GM18951 (cell line): ENCODE data around the gene DCTN4.
A peak's percentile ranks its signal among the peaks of the same experiment; 100 is the strongest.

Experiments used
- POLR2A ChIP-seq: IDR thresholded peaks from 4 replicates; pipeline ENCODE4 v1.6.1; 2011; ENCODE audit warnings: mild to moderate bottlenecking; ENCODE audit not compliant: insufficient read length, insufficient read depth; ENCODE audit errors: extremely low read depth
- in situ Hi-C: fragments of 300-500 bp; cut with MboI; formaldehyde crosslinking; loops from one replicate; pipeline ENCODE4 v1.12.0; 2022; ENCODE audit warnings: low sequenced_read_pairs, mixed read lengths, inconsistent platforms; ENCODE audit not compliant: unreplicated experiment

DCTN4 gene

GRCh38 chr5:150740992-150741391, 17.8 kb downstream of the DCTN4 start:
- TF ChIP-seq POLR2A: no peak
- in situ Hi-C loops: no loop called here

DNA sequence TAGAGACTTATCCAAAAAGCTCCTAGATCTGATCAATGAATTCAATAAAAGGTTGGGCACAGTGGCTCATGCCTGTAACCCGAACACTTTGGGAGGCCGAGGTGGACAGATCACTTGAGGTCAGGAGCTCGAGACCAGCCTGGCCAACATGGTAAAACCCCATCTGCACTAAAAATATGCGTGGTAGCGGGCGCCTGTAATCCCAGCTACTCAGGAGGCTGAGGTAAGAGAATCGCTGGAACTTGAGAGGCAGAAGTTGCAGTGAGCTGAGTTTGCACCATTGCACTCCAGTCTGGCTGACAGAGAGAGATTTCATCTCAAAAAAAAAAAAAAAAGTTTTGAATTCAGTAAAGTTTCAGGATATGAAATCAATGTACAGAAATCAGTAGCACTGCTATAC, 20.0 kb downstream of the DCTN4 start:
- TF ChIP-seq POLR2A: no peak
- in situ Hi-C loops: no loop called here

DNA sequence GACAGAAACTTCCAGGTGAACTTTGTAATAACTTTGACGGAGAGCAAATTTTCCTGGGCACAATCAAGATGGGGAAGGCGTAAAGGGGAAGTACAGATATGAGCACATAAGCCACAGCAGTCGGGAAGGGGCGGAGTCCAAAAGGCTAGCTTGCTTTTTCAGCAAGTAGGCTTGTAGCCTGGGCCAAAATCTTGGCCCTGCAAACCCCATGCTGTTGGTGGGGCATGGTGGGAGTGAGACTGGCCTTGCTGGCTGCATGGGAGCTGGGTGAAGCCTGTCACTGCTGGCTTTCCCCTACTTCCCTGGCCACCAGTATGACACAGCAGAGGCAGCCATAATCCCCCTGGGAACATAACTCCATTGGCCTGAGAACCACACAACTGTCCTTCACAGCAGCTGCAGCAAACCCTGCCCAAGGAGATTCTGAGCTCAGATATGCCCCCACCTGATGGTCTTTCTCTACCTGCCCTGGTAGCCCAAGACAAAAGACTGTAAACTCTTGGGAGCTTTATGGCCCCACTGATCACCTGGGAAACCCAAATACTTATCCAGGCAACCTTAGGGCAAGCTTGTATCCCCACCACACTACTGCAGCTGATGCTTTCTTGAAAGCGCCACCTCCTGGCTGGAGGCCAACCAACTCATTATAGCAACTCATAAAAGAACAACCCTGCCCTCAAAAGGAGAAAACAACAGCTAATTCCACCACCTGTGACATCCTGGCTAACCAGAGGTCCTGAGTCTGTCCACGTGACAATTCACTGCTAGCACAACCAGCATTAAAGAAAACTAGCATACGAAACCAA, 24.0 kb downstream of the DCTN4 start:
- in situ Hi-C loops: no loop called here
- TF ChIP-seq POLR2A: no peak

- TF ChIP-seq POLR2A: no peak
- in situ Hi-C loops: no loop called here
Measured at GRCh38 chr5:150731669-150732242, 27.1 kb downstream of the DCTN4 start.

- in situ Hi-C loops: no loop called here
Measured at GRCh38 chr5:150729859-150730258, 29.0 kb downstream of the DCTN4 start.

GRCh38 chr5:150723845-150724244, 35.0 kb downstream of the DCTN4 start:
- in situ Hi-C loops: no loop called here
- TF ChIP-seq POLR2A: no peak

More at GRCh38 chr5:150729859-150730258, 29.0 kb downstream of the DCTN4 start:
- TF ChIP-seq POLR2A: no peak

DNA sequence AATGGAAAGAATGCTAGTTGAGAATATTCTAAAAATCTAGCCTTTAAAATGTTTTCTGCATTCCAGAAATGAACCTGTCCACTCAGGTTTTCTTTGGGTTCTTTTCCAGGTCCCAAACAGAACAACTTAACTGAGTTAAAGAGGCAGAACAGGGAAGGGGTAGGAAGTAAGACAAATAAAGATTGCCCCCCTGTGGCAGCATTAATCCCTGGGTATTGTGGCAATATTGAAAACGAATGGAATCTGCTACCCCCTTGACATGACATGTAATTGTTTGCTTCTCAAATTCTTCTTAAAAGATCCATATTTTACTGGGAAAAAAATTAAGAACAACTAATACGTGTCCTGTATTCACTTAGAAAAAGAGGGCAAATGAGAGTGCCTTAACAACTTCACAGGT, 48.7 kb downstream of the DCTN4 start:
- no peak for TF ChIP-seq POLR2A
- in situ Hi-C loops: no loop called here

- no peak for TF ChIP-seq POLR2A
- in situ Hi-C loops: no loop called here
Measured at GRCh38 chr5:150706776-150707390, 51.9 kb downstream of the DCTN4 start.

- TF ChIP-seq POLR2A: no peak
- in situ Hi-C loops: no loop called here
Measured at GRCh38 chr5:150703762-150704161, 55.1 kb downstream of the DCTN4 start.

- TF ChIP-seq POLR2A: peak; percentile 87
- in situ Hi-C loops: no loop called here
Measured at GRCh38 chr5:150700594-150701377, 58.0 kb downstream of the DCTN4 start, which contains the start of gene RBM22. RBM22 (minus strand) TSS chr5:150701062; CDS start chr5:150700985, 77 bp downstream.

DNA sequence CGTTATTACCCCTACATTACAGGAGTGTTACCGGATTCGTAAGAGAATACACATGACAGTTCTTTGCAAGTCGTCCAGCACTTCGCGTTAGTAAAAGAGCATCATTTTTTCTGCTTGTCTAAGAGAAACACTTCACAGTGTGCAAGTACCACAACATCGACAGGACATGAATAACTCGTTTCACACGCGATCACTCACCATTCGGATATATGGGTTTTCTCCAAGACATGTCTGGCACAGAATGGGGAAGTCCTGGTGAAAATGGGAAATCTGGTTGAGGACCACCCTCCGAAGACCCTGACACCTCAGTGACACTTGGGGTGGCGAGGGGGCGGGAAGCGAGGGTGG, 58.6 kb downstream of the DCTN4 start:
- no peak for TF ChIP-seq POLR2A
- in situ Hi-C loops: no loop called here

GRCh38 chr5:150694612-150695011, 64.2 kb downstream of the DCTN4 start:
- no peak for TF ChIP-seq POLR2A
- in situ Hi-C loops: no loop called here

GRCh38 chr5:150692276-150692675, 66.5 kb downstream of the DCTN4 start:
- no peak for TF ChIP-seq POLR2A
- in situ Hi-C loops: no loop called here
